HCT116 (cell line): ENCODE results near the gene ELOVL3. TPM values are rescaled to one million over a fixed set of nuclear protein-coding genes. Genes with fewer than 3 reads are reported as not detected.

ENCODE experiments used
- ATAC-seq: fragments of 200-7000 bp; cut with Tn5 transposase; 2 replicates; pipeline ENCODE4 v1.9.1; 2020; ENCODE audit warnings: mild to moderate bottlenecking, moderate library complexity
- BruUV-seq: library from RNA; stranded (reverse); fragments of 400-500 nt; replicated peaks from 2 replicates; lab custom pipeline; 2021; lab: Mats Ljungman, UMichigan
- CTCF ChIA-PET: fragments of 300-600 bp; sonication (Branson Sonifier 250); formaldehyde crosslinking; loops from one replicate; lab custom pipeline; 2021; ENCODE audit warnings: antibody characterized with exemption; lab: Charles Lee
- POLR2A ChIA-PET: fragments of 300-600, 350-600 bp; sonication (Branson Sonifier 250); formaldehyde crosslinking; loops from one replicate; lab custom pipeline; 2021; ENCODE audit warnings: antibody characterized with exemption; lab: Charles Lee
- RAD21 ChIA-PET, 2 experiments: fragments of 300-600 bp; sonication (Branson Sonifier 250); formaldehyde crosslinking; loops; one replicate each; lab custom pipeline; 2023; ENCODE audit warnings: low total read pairs in 2 of 2; ENCODE audit not compliant: uncharacterized antibody in 2 of 2, unreplicated experiment in 2 of 2, low non-redundant PET in 1 of 2; lab: Charles Lee
- DNase-seq: peaks from one replicate; pipeline ENCODE4 v3.0.0-alpha.2; 2010; ENCODE audit warnings: low read depth, low spot score
- H2AFZ ChIP-seq: fragments of 200-600 bp; shearing (Covaris generic), sonication (generic); 2 replicates; pipeline ENCODE4 v1.6.1; 2017; ENCODE audit warnings: low read depth, mixed run types, mixed read lengths, antibody characterized with exemption, low read length; ENCODE audit not compliant: poor library complexity, severe bottlenecking
- H3K27ac ChIP-seq: 2 replicates; pipeline ENCODE4 v1.5.1; 2012; ENCODE audit warnings: low read depth, low read length
- H3K27me3 ChIP-seq: fragments of 200-600 bp; sonication (generic); 2 replicates; pipeline ENCODE4 v1.6.1; 2016; ENCODE audit warnings: mixed run types, low read length, mixed read lengths; ENCODE audit not compliant: insufficient read depth
- H3K36me3 ChIP-seq, 2 experiments: fragments of 200-500 bp in 1 of 2; fragments of 200-600 bp in 1 of 2; sonication (Bioruptor generic) in 1 of 2; sonication (generic) in 1 of 2; 2 replicates each; pipeline versions ENCODE4 v1.5.1 to v1.6.1; 2014 to 2016; ENCODE audit warnings: low read length in 2 of 2, inconsistent platforms in 1 of 2, mixed read lengths in 1 of 2, mixed run types in 1 of 2; ENCODE audit not compliant: insufficient read depth in 2 of 2, control insufficient read depth in 1 of 2
- H3K4me1 ChIP-seq, 2 experiments: fragments of 200-600 bp in 1 of 2; sonication (generic) in 1 of 2; 2 replicates each; pipeline versions ENCODE4 v1.5.1 to v1.6.1; 2012 to 2017; ENCODE audit warnings: low read length in 2 of 2, inconsistent platforms in 1 of 2, mild to moderate bottlenecking in 1 of 2, mixed read lengths in 1 of 2, mixed run types in 1 of 2, moderate library complexity in 1 of 2; ENCODE audit not compliant: insufficient read depth in 2 of 2, control insufficient read depth in 1 of 2
- H3K4me2 ChIP-seq: fragments of 200-600 bp; sonication (generic); 2 replicates; pipeline ENCODE4 v1.6.1; 2017; ENCODE audit warnings: mixed run types, low read length, mixed read lengths
- H3K4me3 ChIP-seq, 2 experiments: fragments of 200-600 bp in 1 of 2; sonication (generic) in 1 of 2; replicated peaks in 1 of 2; 2 replicates each; pipeline ENCODE4 v1.5.1; 2011 to 2016; ENCODE audit warnings: low read length in 2 of 2, control low read depth in 1 of 2, low read depth in 1 of 2, mild to moderate bottlenecking in 1 of 2, mixed read lengths in 1 of 2, mixed run types in 1 of 2
- H3K79me2 ChIP-seq: fragments of 200-600 bp; sonication (generic); 2 replicates; pipeline ENCODE4 v1.6.1; 2017; ENCODE audit warnings: mild to moderate bottlenecking, mixed run types, low read length, moderate library complexity, mixed read lengths; ENCODE audit not compliant: insufficient read depth
- H3K9ac ChIP-seq: fragments of 200-600 bp; sonication (generic); 2 replicates; pipeline ENCODE4 v1.6.1; 2016; ENCODE audit warnings: low read length, mixed read lengths
- H3K9me2 ChIP-seq: fragments of 200-600 bp; sonication (generic), shearing (Covaris generic); 2 replicates; pipeline ENCODE4 v1.6.1; 2017; ENCODE audit warnings: mixed run types, mild to moderate bottlenecking, moderate library complexity; ENCODE audit not compliant: insufficient read depth
- H3K9me3 ChIP-seq, 2 experiments: fragments of 200-500 bp in 1 of 2; fragments of 200-600 bp in 1 of 2; sonication (Bioruptor generic) in 1 of 2; sonication (generic) in 1 of 2; 2 replicates each; pipeline ENCODE4 v1.6.1; 2014 to 2017; ENCODE audit warnings: low read length in 2 of 2, mixed read lengths in 2 of 2, inconsistent platforms in 1 of 2, low read depth in 1 of 2, mild to moderate bottlenecking in 1 of 2, mixed run types in 1 of 2, moderate library complexity in 1 of 2; ENCODE audit not compliant: control insufficient read depth in 1 of 2, insufficient read depth in 1 of 2
- H4K20me1 ChIP-seq: fragments of 200-600 bp; sonication (generic), shearing (Covaris generic); 2 replicates; pipeline ENCODE4 v1.6.1; 2017; ENCODE audit warnings: mixed run types, mild to moderate bottlenecking, moderate library complexity; ENCODE audit not compliant: insufficient read depth
- POLR2AphosphoS5 ChIP-seq: IDR thresholded peaks from 2 replicates; pipeline ENCODE4 v1.6.1; 2011; ENCODE audit warnings: mild to moderate bottlenecking, low read depth, low read length, moderate library complexity
- YY1 ChIP-seq: IDR thresholded peaks from 2 replicates; pipeline ENCODE4 v1.6.1; 2011; ENCODE audit warnings: low read length, low read depth, moderate library complexity, mild to moderate bottlenecking; ENCODE audit not compliant: insufficient replicate concordance; ENCODE audit errors: extremely low read depth
- intact Hi-C: fragments of 100-400 bp; cut with micrococcal nuclease; formaldehyde crosslinking; loops from 2 replicates; pipeline ENCODE4 v1.10.0; 2022
- total RNA-seq: library from RNA; stranded (reverse); gene quantifications from one replicate; pipeline ENCODE4 v1.2.1, GENCODE V29; 2021; ENCODE audit not compliant: unreplicated experiment

ELOVL3 gene
- total RNA-seq, 1 experiment from 2014 or later, result 5.5 TPM

DNA sequence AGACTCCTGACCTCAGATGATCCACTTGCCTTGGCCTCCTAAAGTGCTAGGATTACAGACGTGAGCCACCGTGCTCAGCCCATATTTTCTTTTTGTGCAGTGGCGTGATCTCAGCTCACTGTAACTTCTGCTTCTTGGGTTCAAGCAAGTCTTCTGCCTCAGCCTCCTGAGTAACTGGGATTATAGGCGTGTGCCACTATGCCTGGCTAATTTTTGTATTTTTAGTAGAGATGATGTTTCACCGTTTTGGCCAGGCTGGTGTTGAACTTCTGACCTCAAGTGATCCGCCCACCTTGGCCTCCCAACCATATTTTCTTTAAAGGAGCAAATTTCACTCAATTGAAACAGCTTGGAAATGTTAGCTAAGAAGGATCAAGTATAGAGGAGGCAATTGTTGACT lies 35.7 kb downstream of the ELOVL3 start:
- no peak overlapping the region for H3K4me3 ChIP-seq
- no peaks in the 10 kb centered on the region for H3K9me3 ChIP-seq
- peaks cover 17 to 21% of the 10 kb centered on the region in 2 experiments for H3K36me3 ChIP-seq
- DNase-seq (no peak), ATAC-seq (no peak)
- ChIA-PET CTCF (interaction anchor here (1.0 kb wide), 1 partner anchor 30 kb away, joined by 3 read pairs; no protein-coding TSS in a partner anchor), RAD21 (interaction anchor here in 1 of 2 experiments (1.1 kb wide), 1 partner anchor 90 kb away, joined by 3 read pairs; no protein-coding TSS in a partner anchor), POLR2A (interaction anchor here (1.3 to 2.0 kb wide), 2 partner anchors 9 to 11 kb away, joined by 3 to 5 read pairs; no protein-coding TSS in a partner anchor)
- H2AFZ ChIP-seq, result no peak overlapping the region
- no peak overlapping the region for H3K27ac ChIP-seq
- no peaks in the 10 kb centered on the region for H3K27me3 ChIP-seq
- no peaks in the 10 kb centered on the region for H3K9me2 ChIP-seq
- H3K9ac ChIP-seq, result no peak overlapping the region
- H3K4me2 ChIP-seq, result no peak overlapping the region
- no peak for TF ChIP-seq POLR2AphosphoS5
- H3K4me1 ChIP-seq, result no peaks in the 10 kb centered on the region
- BruUV-seq, result no TSS peak
- H3K79me2 ChIP-seq, result peaks cover 58% of the 10 kb centered on the region
- intact Hi-C loops, result no loop called here
- H4K20me1 ChIP-seq, result peaks cover 5% of the 10 kb centered on the region; the same call in 1 of the 2 replicates

DNA sequence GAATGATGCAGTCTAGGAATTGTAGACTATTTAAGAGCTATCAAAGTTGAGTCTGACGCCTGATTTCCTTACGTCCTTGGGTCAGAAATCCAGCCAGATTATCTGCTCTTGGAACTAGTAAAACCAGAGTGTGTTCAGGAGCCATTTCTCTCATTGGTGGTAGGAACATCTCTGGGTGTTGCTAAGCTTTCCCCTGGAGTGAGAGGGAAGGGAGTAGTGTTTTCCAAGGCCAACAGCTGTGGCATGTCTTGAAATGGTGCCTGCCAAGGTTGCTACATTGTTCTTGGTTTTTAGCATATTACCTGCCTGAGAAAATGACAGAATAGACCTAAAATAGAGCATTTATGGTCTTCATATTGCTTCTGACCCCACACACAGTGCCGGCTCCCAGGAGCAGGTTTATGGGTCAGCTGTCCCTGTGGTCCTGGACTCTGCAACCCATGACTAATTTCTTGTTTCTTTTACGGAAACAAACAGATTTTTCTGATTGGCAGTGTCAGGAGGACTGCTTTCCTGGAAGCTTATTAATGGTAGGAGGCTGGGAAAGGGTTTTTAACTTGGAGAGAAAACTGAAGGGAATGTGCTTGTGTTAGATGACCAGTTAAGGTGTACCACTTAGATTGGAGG lies 36.8 kb downstream of the ELOVL3 start:
- Histone ChIP-seq H3K27ac (no peak overlapping the region), H3K4me3 (no peak overlapping the region), H3K36me3 (peaks cover 17 to 22% of the 10 kb centered on the region in 2 experiments), H4K20me1 (peaks cover 5% of the 10 kb centered on the region; the same call in 1 of the 2 replicates), H3K79me2 (peaks cover 50% of the 10 kb centered on the region), H3K4me1 (no peaks in the 10 kb centered on the region), H3K9me2 (no peaks in the 10 kb centered on the region), H3K9me3 (no peaks in the 10 kb centered on the region), H2AFZ (no peak overlapping the region), H3K27me3 (no peaks in the 10 kb centered on the region), H3K4me2 (no peak overlapping the region), H3K9ac (no peak overlapping the region)
- intact Hi-C loops, result no loop called here
- ATAC-seq, result no peak
- POLR2A ChIA-PET, result interaction anchor here (1.3 to 2.0 kb wide), 2 partner anchors 10 to 12 kb away, joined by 3 to 5 read pairs; no protein-coding TSS in a partner anchor
- CTCF ChIA-PET, result interaction anchor here (1.4 kb wide), 1 partner anchor 18 kb away, joined by 3 read pairs; the partner anchor contains the start of gene GBF1
- BruUV-seq, result no TSS peak
- no peak for DNase-seq
- RAD21 ChIA-PET, result interaction anchor here in 1 of 2 experiments (1.1 kb wide), 1 partner anchor 89 kb away, joined by 3 read pairs; no protein-coding TSS in a partner anchor
- TF ChIP-seq YY1, result no peak
